HEK293T (cell line): ENCODE results near the gene STC2.

Source experiments
- ARNT ChIP-seq: fragments of 450-650 bp; IDR thresholded peaks from 2 replicates; pipeline ENCODE4 v1.6.1; 2017; ENCODE audit warnings: mild to moderate bottlenecking
- BHLHE40 ChIP-seq: fragments of 450-650 bp; IDR thresholded peaks from 2 replicates; pipeline ENCODE4 v1.6.1; 2016; ENCODE audit warnings: mild to moderate bottlenecking, moderate library complexity, borderline replicate concordance
- ELF4 ChIP-seq: fragments of 450-650 bp; IDR thresholded peaks from 2 replicates; pipeline ENCODE4 v1.6.1; 2017; ENCODE audit warnings: antibody characterized with exemption
- FOXA1 ChIP-seq: fragments of 450-650 bp; IDR thresholded peaks from 2 replicates; pipeline ENCODE4 v1.6.1; 2016; ENCODE audit warnings: mild to moderate bottlenecking
- FOXK2 ChIP-seq: fragments of 450-650 bp; IDR thresholded peaks from 2 replicates; pipeline ENCODE4 v1.6.1; 2016; ENCODE audit warnings: mild to moderate bottlenecking
- HDGF ChIP-seq: fragments of 450-650 bp; IDR thresholded peaks from 2 replicates; pipeline ENCODE4 v1.6.1; 2017; ENCODE audit warnings: antibody characterized with exemption, borderline replicate concordance
- L3MBTL2 ChIP-seq: fragments of 450-650 bp; conservative IDR thresholded peaks from 2 replicates; pipeline ENCODE4 v1.6.1; 2016; ENCODE audit warnings: mild to moderate bottlenecking
- NFRKB ChIP-seq: fragments of 450-650 bp; IDR thresholded peaks from 2 replicates; pipeline ENCODE4 v1.6.1; 2016; ENCODE audit warnings: mild to moderate bottlenecking, moderate library complexity
- PKNOX1 ChIP-seq: fragments of 450-650 bp; IDR thresholded peaks from 2 replicates; pipeline ENCODE4 v1.6.1; 2016
- SP1 ChIP-seq: fragments of 450-650 bp; IDR thresholded peaks from 2 replicates; pipeline ENCODE4 v1.6.1; 2017
- SUZ12 ChIP-seq: fragments of 450-650 bp; IDR thresholded peaks from 2 replicates; pipeline ENCODE4 v1.6.1; 2016; ENCODE audit warnings: mild to moderate bottlenecking
- TARDBP ChIP-seq: fragments of 450-650 bp; IDR thresholded peaks from 2 replicates; pipeline ENCODE4 v1.6.1; 2016
- ZNF384 ChIP-seq: fragments of 450-650 bp; IDR thresholded peaks from 2 replicates; pipeline ENCODE4 v1.6.1; 2016

GRCh38 chr5:173326501-173326960 lies 1.7 kb downstream of the STC2 start:
- TF ChIP-seq ARNT (no peak), NFRKB (no peak), FOXA1 (no peak), BHLHE40 (no peak), PKNOX1 (no peak), SUZ12 (no peak), L3MBTL2 (0 out of 2 replicates have a peak, but pooled peaks have one; percentile 40), TARDBP (no peak), SP1 (no peak), ZNF384 (no peak), FOXK2 (no peak), HDGF (no peak), ELF4 (no peak)
